Common myeloid progenitor, CD34-positive (primary cell): ENCODE measurements around the gene VPS35L.
"Not testable (repeated sequence)": the region's sequence is repeated elsewhere in the genome, so short reads cannot be mapped to it uniquely, and the experiment has no call there.

Source experiments
- CTCF ChIA-PET: fragments of 350-600 bp; sonication (Branson Sonifier 250); formaldehyde crosslinking; loops from one replicate; lab custom pipeline; 2021; ENCODE audit warnings: antibody characterized with exemption; lab: Charles Lee
- POLR2A ChIA-PET: fragments of 350-600 bp; sonication (Branson Sonifier 250); formaldehyde crosslinking; loops from one replicate; lab custom pipeline; 2021; ENCODE audit warnings: antibody characterized with exemption; lab: Charles Lee
- DNase-seq, 3 donors: peaks; one replicate each; pipeline versions ENCODE4 v3.0.0 to v3.0.0-alpha.2; 2013
- H3K27ac ChIP-seq, 2 experiments: 1 replicate in 1 of 2; 2 replicates in 1 of 2; pipeline ENCODE4 v1.7.0; 2013; ENCODE audit warnings: inconsistent platforms in 2 of 2, low read length in 2 of 2, mild to moderate bottlenecking in 2 of 2, low read depth in 1 of 2, moderate library complexity in 1 of 2; ENCODE audit not compliant: severe bottlenecking in 2 of 2, insufficient read depth in 1 of 2, poor library complexity in 1 of 2
- H3K27me3 ChIP-seq, 5 experiments: replicated peaks in 2 of 5; 1 replicate in 3 of 5; 2 replicates in 2 of 5; pipeline versions ENCODE4 v1.6.1 to v1.7.0; 2013; ENCODE audit warnings: low read length in 4 of 5, mild to moderate bottlenecking in 2 of 5, moderate library complexity in 2 of 5, inconsistent platforms in 1 of 5; ENCODE audit not compliant: insufficient read depth in 5 of 5, control insufficient read depth in 4 of 5
- H3K36me3 ChIP-seq, 4 experiments: 1 replicate in 2 of 4; 2 replicates in 2 of 4; pipeline versions ENCODE4 v1.6.1 to v1.7.0; 2013; ENCODE audit warnings: low read length in 3 of 4, control low read depth in 1 of 4, mild to moderate bottlenecking in 1 of 4; ENCODE audit not compliant: control insufficient read depth in 4 of 4, insufficient read depth in 4 of 4
- H3K4me1 ChIP-seq, 4 experiments: 1 replicate in 3 of 4; 2 replicates in 1 of 4; pipeline versions ENCODE4 v1.6.1 to v1.7.1; 2013; ENCODE audit warnings: low read length in 3 of 4, mild to moderate bottlenecking in 3 of 4, control low read depth in 1 of 4, inconsistent platforms in 1 of 4, moderate library complexity in 1 of 4; ENCODE audit not compliant: control insufficient read depth in 4 of 4, insufficient read depth in 4 of 4; ENCODE audit errors: control extremely low read depth in 1 of 4
- H3K4me3 ChIP-seq, 7 experiments: 1 replicate in 4 of 7; 2 replicates in 3 of 7; pipeline versions ENCODE4 v1.5.1 to v1.7.0; 2013; ENCODE audit warnings: mild to moderate bottlenecking in 7 of 7, low read length in 6 of 7, moderate library complexity in 6 of 7, inconsistent platforms in 2 of 7, low read depth in 2 of 7, control low read depth in 1 of 7; ENCODE audit not compliant: insufficient read depth in 4 of 7, control insufficient read depth in 1 of 7; ENCODE audit errors: extremely low read depth in 1 of 7
- H3K9me3 ChIP-seq, 5 experiments: 1 replicate in 4 of 5; 2 replicates in 1 of 5; pipeline versions ENCODE4 v1.6.1 to v1.7.1; 2013; ENCODE audit warnings: low read length in 4 of 5, mild to moderate bottlenecking in 2 of 5, inconsistent platforms in 1 of 5, low read depth in 1 of 5, moderate library complexity in 1 of 5; ENCODE audit not compliant: control insufficient read depth in 4 of 5, insufficient read depth in 2 of 5; ENCODE audit errors: control extremely low read depth in 1 of 5
- WGBS: methylation state at CpG from one replicate; pipeline ENCODE4 v1.1.5; 2013; ENCODE audit not compliant: insufficient coverage; 5-methylcytosine and 5-hydroxymethylcytosine counted together

Gene VPS35L

GRCh38 chr16:19710991-19711545 lies 155.6 kb downstream of the VPS35L start:
- Histone ChIP-seq H3K27ac (no peak overlapping the region), H3K4me3 (no peak overlapping the region), H3K9me3 (no peaks in the 10 kb centered on the region), H3K36me3 (peaks cover 0 to 80% (median 40%) of the 10 kb centered on the region in 4 experiments), H3K4me1 (no peaks in the 10 kb centered on the region), H3K27me3 (no peaks in the 10 kb centered on the region)
- CTCF ChIA-PET = no interaction called here
- POLR2A ChIA-PET = no interaction called here
- WGBS = 92% methylated on average over 9 of the region's 13 CpGs
- no peak for DNase-seq

- CTCF ChIA-PET = interaction anchor here (1.7 kb wide), 1 partner anchor 175 kb away, joined by 4 read pairs; no protein-coding TSS in a partner anchor
- Histone ChIP-seq H3K36me3 (peaks cover 0 to 74% (median 36%) of the 10 kb centered on the region in 4 experiments), H3K27ac (no peak overlapping the region), H3K4me3 (no peak overlapping the region), H3K4me1 (peaks cover 0 to 3% (median under 1%) of the 10 kb centered on the region in 4 experiments), H3K27me3 (no peaks in the 10 kb centered on the region), H3K9me3 (no peaks in the 10 kb centered on the region)
- WGBS = 98% methylated on average over 10 of the region's 12 CpGs
- no peak for DNase-seq
- POLR2A ChIA-PET = no interaction called here
Measured at GRCh38 chr16:19711643-19712042, 156.1 kb downstream of the VPS35L start.

- H3K4me1 ChIP-seq = peaks cover 3 to 11% (median 7%) of the 10 kb centered on the region in 4 experiments
Measured at GRCh38 chr16:19712418-19713058, 157.0 kb downstream of the VPS35L start.

GRCh38 chr16:19713697-19714096 lies 158.2 kb downstream of the VPS35L start:
- Histone ChIP-seq H3K9me3 (no peaks in the 10 kb centered on the region), H3K36me3 (peaks cover 0 to 61% (median 26%) of the 10 kb centered on the region in 4 experiments), H3K27ac (no peak overlapping the region), H3K4me3 (no peak overlapping the region), H3K27me3 (no peaks in the 10 kb centered on the region), H3K4me1 (peaks cover 4 to 13% (median 9%) of the 10 kb centered on the region in 4 experiments)
- ChIA-PET CTCF (no interaction called here), POLR2A (no interaction called here)
- WGBS = 100% methylated on average over 5 of the region's 6 CpGs
- DNase-seq = no peak

More at GRCh38 chr16:19712418-19713058, 157.0 kb downstream of the VPS35L start:
- H3K27ac ChIP-seq = no peak overlapping the region
- no peaks in the 10 kb centered on the region for H3K27me3 ChIP-seq
- H3K4me3 ChIP-seq = no peak overlapping the region
- POLR2A ChIA-PET = no interaction called here
- no peak for DNase-seq
- CTCF ChIA-PET = interaction anchor here (1.7 kb wide), 1 partner anchor 174 kb away, joined by 4 read pairs; no protein-coding TSS in a partner anchor
- peaks cover 0 to 68% (median 32%) of the 10 kb centered on the region in 4 experiments for H3K36me3 ChIP-seq
- H3K9me3 ChIP-seq = no peaks in the 10 kb centered on the region
- WGBS = 98% methylated on average over 10 of the region's 11 CpGs

GRCh38 chr16:19715566-19715965 lies 160.1 kb downstream of the VPS35L start:
- Histone ChIP-seq H3K36me3 (peaks cover 0 to 42% (median 18%) of the 10 kb centered on the region in 4 experiments), H3K4me1 (peaks cover 4 to 18% (median 13%) of the 10 kb centered on the region in 4 experiments), H3K4me3 (no peak overlapping the region), H3K9me3 (no peaks in the 10 kb centered on the region), H3K27ac (no peak overlapping the region), H3K27me3 (no peaks in the 10 kb centered on the region)
- POLR2A ChIA-PET = no interaction called here
- CTCF ChIA-PET = interaction anchor here (1.1 kb wide), 1 partner anchor 118 kb away, joined by 3 read pairs; no protein-coding TSS in a partner anchor
- WGBS = 98% methylated on average over 5 of the region's 5 CpGs
- DNase-seq = no peak

GRCh38 chr16:19716183-19716582 lies 160.7 kb downstream of the VPS35L start:
- CTCF ChIA-PET = no interaction called here
- no peak for DNase-seq
- Histone ChIP-seq H3K27ac (no peak overlapping the region), H3K4me1 (peaks cover 4 to 20% (median 13%) of the 10 kb centered on the region in 4 experiments), H3K27me3 (no peaks in the 10 kb centered on the region), H3K36me3 (peaks cover 0 to 36% (median 16%) of the 10 kb centered on the region in 4 experiments), H3K9me3 (no peaks in the 10 kb centered on the region), H3K4me3 (no peak overlapping the region)
- WGBS = 100% methylated on average over 1 of the region's 1 CpG
- POLR2A ChIA-PET = no interaction called here

- H3K4me3 ChIP-seq = peak overlapping the region in 4 of 7 experiments; percentile 88 to 99 (median 94)
- H3K9me3 ChIP-seq, H3K27ac ChIP-seq, POLR2A ChIA-PET, H3K27me3 ChIP-seq, CTCF ChIA-PET, DNase-seq: not testable (repeated sequence)
- 91% methylated on average over 4 of the region's 11 CpGs for WGBS
- H3K36me3 ChIP-seq = peaks cover 0 to 31% (median 11%) of the 10 kb centered on the region in 4 experiments
- H3K4me1 ChIP-seq = peaks cover 4 to 21% (median 13%) of the 10 kb centered on the region in 4 experiments
Measured at GRCh38 chr16:19716728-19717127, 161.2 kb downstream of the VPS35L start.
